Nephron (organoid): ENCODE measurements around the gene MICOS13.

Experiments used
- H3K27ac Mint-ChIP-seq, 3 experiments: 2 replicates each; pipeline ENCODE4 v1.8.0; 2020; ENCODE audit warnings: mixed read lengths in 3 of 3, mild to moderate bottlenecking in 2 of 3, moderate library complexity in 1 of 3
- H3K27me3 Mint-ChIP-seq: 2 replicates; pipeline ENCODE4 v1.8.0; 2021; ENCODE audit warnings: low read depth, mild to moderate bottlenecking, moderate library complexity, mixed read lengths
- H3K36me3 Mint-ChIP-seq: 2 replicates; pipeline ENCODE4 v1.8.0; 2020; ENCODE audit warnings: low read depth, mixed read lengths
- H3K4me1 Mint-ChIP-seq: 2 replicates; pipeline ENCODE4 v1.8.0; 2020; ENCODE audit warnings: mixed read lengths
- H3K4me3 Mint-ChIP-seq, 3 experiments: 2 replicates each; pipeline ENCODE4 v1.8.0; 2020; ENCODE audit warnings: mild to moderate bottlenecking in 3 of 3, mixed read lengths in 3 of 3, moderate library complexity in 2 of 3
- H3K9me3 Mint-ChIP-seq: 2 replicates; pipeline ENCODE4 v1.8.0; 2020; ENCODE audit warnings: mixed read lengths
- CTCF ChIP-seq, 3 experiments: fragments of 200-600 bp; sonication (generic); IDR thresholded peaks; one replicate each; pipeline ENCODE4 v1.5.0; 2021; ENCODE audit warnings: antibody characterized with exemption in 3 of 3; ENCODE audit not compliant: unreplicated experiment in 3 of 3

Gene MICOS13

GRCh38 chr19:5693195-5694166 lies 13.2 kb upstream of the MICOS13 start:
- no peak for TF ChIP-seq CTCF (IDR thresholded peaks at IDR 0.05; ENCODE audit: unreplicated experiment in 3 of 3)
- Mint-ChIP-seq H3K4me3 (peak overlapping the region in 2 of 3 experiments; percentile 36 to 99), H3K36me3 (peaks cover 14% of the 10 kb centered on the region), H3K9me3 (no peaks in the 10 kb centered on the region), H3K27ac (no peak overlapping the region), H3K4me1 (peaks cover 16% of the 10 kb centered on the region), H3K27me3 (peaks cover 8% of the 10 kb centered on the region)

GRCh38 chr19:5692723-5693194 lies 12.4 kb upstream of the MICOS13 start:
- Mint-ChIP-seq H3K4me3 (peak overlapping the region; percentile 99), H3K36me3 (peaks cover 14% of the 10 kb centered on the region), H3K27me3 (peaks cover 8% of the 10 kb centered on the region), H3K9me3 (no peaks in the 10 kb centered on the region), H3K4me1 (peaks cover 16% of the 10 kb centered on the region), H3K27ac (peak overlapping the region in 2 of 3 experiments; percentile 35 to 60)
- TF ChIP-seq CTCF (IDR thresholded peaks at IDR 0.05; ENCODE audit: unreplicated experiment in 3 of 3), result no peak

- peaks cover 8% of the 10 kb centered on the region for H3K27me3 Mint-ChIP-seq
- TF ChIP-seq CTCF (IDR thresholded peaks at IDR 0.05; ENCODE audit: unreplicated experiment in 3 of 3), result no peak
- H3K9me3 Mint-ChIP-seq, result no peaks in the 10 kb centered on the region
- peak overlapping the region in 2 of 3 experiments; percentile 38 to 60 for H3K27ac Mint-ChIP-seq
- peaks cover 16% of the 10 kb centered on the region for H3K4me1 Mint-ChIP-seq
- H3K36me3 Mint-ChIP-seq, result peaks cover 12% of the 10 kb centered on the region
- H3K4me3 Mint-ChIP-seq, result peak overlapping the region; percentile 99
Observed at GRCh38 chr19:5691822-5692722, 11.8 kb upstream of the MICOS13 start.

GRCh38 chr19:5690955-5691821 lies 10.9 kb upstream of the MICOS13 start:
- Mint-ChIP-seq H3K36me3 (peaks cover 11% of the 10 kb centered on the region), H3K27me3 (peaks cover 8% of the 10 kb centered on the region), H3K27ac (peak overlapping the region; percentile 95 to 98 (median 97)), H3K4me1 (peaks cover 16% of the 10 kb centered on the region), H3K4me3 (peak overlapping the region; percentile 99), H3K9me3 (no peaks in the 10 kb centered on the region)
- TF ChIP-seq CTCF (IDR thresholded peaks at IDR 0.05; ENCODE audit: unreplicated experiment in 3 of 3), result no peak
